ENCODE results near the gene SPATS2. TPM values are rescaled to one million over a fixed set of nuclear protein-coding genes. Genes with fewer than 3 reads are reported as not detected.
"Not testable (repeated sequence)": the region's sequence is repeated elsewhere in the genome, so short reads cannot be mapped to it uniquely, and the experiment has no call there.

Gene SPATS2
- polyA plus RNA-seq, 4 donors: 11.9 to 26.3 (median 14.4) TPM

DNA sequence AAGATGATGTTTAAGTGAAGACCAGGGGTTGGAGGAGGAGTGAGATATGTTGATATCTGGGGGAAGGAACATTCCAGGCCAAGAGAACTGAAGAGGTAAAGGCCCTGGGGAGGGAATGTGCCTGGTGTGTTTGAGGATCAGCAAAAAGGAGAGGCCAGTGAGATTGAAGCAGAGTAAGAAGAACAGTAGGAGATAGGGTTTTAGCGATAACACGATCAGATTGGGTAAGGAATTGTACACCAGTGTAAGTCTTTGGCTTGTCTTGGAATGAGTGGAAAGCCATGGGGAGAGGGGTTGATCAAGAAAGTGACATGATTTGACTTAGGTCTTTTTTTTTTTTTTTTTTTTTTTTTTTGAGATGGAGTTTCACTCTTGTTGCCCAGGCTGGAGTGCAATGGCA, 39.4 kb upstream of the SPATS2 start:
- Histone ChIP-seq H3K27ac (ENCODE audit: low read depth in 1 of 3, low read length in 2 of 3) (no peak overlapping the region), H3K9me3 (ENCODE audit: control insufficient read depth in 2 of 2, insufficient read depth in 1 of 2, low read depth in 1 of 2, low read length in 1 of 2) (no peaks in the 10 kb centered on the region), H3K36me3 (ENCODE audit: control insufficient read depth in 3 of 3, insufficient read depth in 2 of 3, low read depth in 1 of 3, low read length in 3 of 3) (peaks cover 0 to 43% (median 0%) of the 10 kb centered on the region in 3 donors), H3K27me3 (ENCODE audit: control insufficient read depth in 3 of 3, insufficient read depth in 3 of 3, low read length in 3 of 3) (peaks cover 0 to 13% (median 4%) of the 10 kb centered on the region in 3 donors), H3K4me1 (ENCODE audit: control insufficient read depth in 3 of 3, insufficient read depth in 2 of 3, low read depth in 1 of 3, low read length in 2 of 3) (peaks cover 0 to 24% (median 3%) of the 10 kb centered on the region in 3 donors), H3K4me3 (ENCODE audit: low read depth in 1 of 3, low read length in 3 of 3) (no peak overlapping the region)
- FAIRE-seq (no peak), DNase-seq (no peak)
- 95 to 100% (median 96%) methylated on average over 2 of the region's 2 CpGs for WGBS, 3 donors

- H3K4me3 ChIP-seq (ENCODE audit: low read depth in 1 of 3, low read length in 3 of 3): no peak overlapping the region
- H3K27me3 ChIP-seq (ENCODE audit: control insufficient read depth in 3 of 3, insufficient read depth in 3 of 3, low read length in 3 of 3): peaks cover 0 to 22% (median 4%) of the 10 kb centered on the region in 3 donors
- WGBS, 3 donors: 93 to 98% (median 97%) methylated on average over 12 of the region's 12 CpGs
- no peak for FAIRE-seq
- peaks cover 0 to 43% (median 0%) of the 10 kb centered on the region in 3 donors for H3K36me3 ChIP-seq (ENCODE audit: control insufficient read depth in 3 of 3, insufficient read depth in 2 of 3, low read depth in 1 of 3, low read length in 3 of 3)
- H3K9me3 ChIP-seq (ENCODE audit: control insufficient read depth in 2 of 2, insufficient read depth in 1 of 2, low read depth in 1 of 2, low read length in 1 of 2): no peaks in the 10 kb centered on the region
- no peak for DNase-seq
- peaks cover 0 to 19% (median 0%) of the 10 kb centered on the region in 3 donors for H3K4me1 ChIP-seq (ENCODE audit: control insufficient read depth in 3 of 3, insufficient read depth in 2 of 3, low read depth in 1 of 3, low read length in 2 of 3)
- H3K27ac ChIP-seq (ENCODE audit: low read depth in 1 of 3, low read length in 2 of 3): no peak overlapping the region
These were observed 38.4 kb upstream of the SPATS2 start for GRCh38 chr12:49328816-49329215.

- Histone ChIP-seq H3K27ac (ENCODE audit: low read depth in 1 of 3, low read length in 2 of 3) (no peak overlapping the region), H3K4me3 (ENCODE audit: low read depth in 1 of 3, low read length in 3 of 3) (no peak overlapping the region), H3K9me3 (ENCODE audit: control insufficient read depth in 2 of 2, insufficient read depth in 1 of 2, low read depth in 1 of 2, low read length in 1 of 2) (peaks cover 0 to 2% of the 10 kb centered on the region in 2 donors), H3K27me3 (ENCODE audit: control insufficient read depth in 3 of 3, insufficient read depth in 3 of 3, low read length in 3 of 3) (peaks cover 0 to 35% (median 14%) of the 10 kb centered on the region in 3 donors), H3K4me1 (ENCODE audit: control insufficient read depth in 3 of 3, insufficient read depth in 2 of 3, low read depth in 1 of 3, low read length in 2 of 3) (peaks cover 0 to 17% (median 0%) of the 10 kb centered on the region in 3 donors), H3K36me3 (ENCODE audit: control insufficient read depth in 3 of 3, insufficient read depth in 2 of 3, low read depth in 1 of 3, low read length in 3 of 3) (peaks cover 0 to 43% (median 0%) of the 10 kb centered on the region in 3 donors)
- DNase-seq: no peak
- FAIRE-seq: no peak
- WGBS, 3 donors: 93 to 96% (median 95%) methylated on average over 7 of the region's 7 CpGs
These were observed 37.1 kb upstream of the SPATS2 start for GRCh38 chr12:49330032-49330619.

DNA sequence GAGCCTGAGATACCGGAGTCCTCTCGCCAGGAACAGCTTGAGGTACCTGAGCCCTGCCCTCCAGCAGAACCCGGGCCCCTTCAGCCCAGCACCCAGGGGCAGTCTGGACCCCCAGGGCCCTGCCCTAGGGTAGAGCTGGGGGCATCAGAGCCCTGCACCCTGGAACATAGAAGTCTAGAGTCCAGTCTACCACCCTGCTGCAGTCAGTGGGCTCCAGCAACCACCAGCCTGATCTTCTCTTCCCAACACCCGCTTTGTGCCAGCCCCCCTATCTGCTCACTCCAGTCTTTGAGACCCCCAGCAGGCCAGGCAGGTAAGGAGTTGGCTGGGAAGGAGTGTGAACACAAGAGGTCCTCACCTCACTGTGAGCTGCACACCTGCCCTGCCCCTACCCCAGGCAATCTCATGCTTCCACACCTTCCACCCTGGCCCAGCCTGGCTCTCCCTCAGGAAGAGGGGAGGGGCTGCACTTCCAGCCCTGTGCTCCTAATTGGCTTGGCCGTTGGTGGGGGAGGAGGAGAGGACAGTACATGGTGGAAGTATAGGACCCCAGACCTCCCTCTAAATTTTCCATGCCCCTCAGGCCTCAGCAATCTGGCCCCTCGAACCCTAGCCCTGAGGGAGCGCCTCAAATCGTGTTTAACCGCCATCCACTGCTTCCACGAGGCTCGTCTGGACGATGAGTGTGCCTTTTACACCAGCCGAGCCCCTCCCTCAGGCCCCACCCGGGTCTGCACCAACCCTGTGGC, 36.5 kb upstream of the SPATS2 start:
- no peak for DNase-seq
- peaks cover 0 to 17% (median 0%) of the 10 kb centered on the region in 3 donors for H3K4me1 ChIP-seq (ENCODE audit: control insufficient read depth in 3 of 3, insufficient read depth in 2 of 3, low read depth in 1 of 3, low read length in 2 of 3)
- H3K4me3 ChIP-seq (ENCODE audit: low read depth in 1 of 3, low read length in 3 of 3): no peak overlapping the region
- WGBS, 3 donors: 78 to 82% (median 78%) methylated on average over 13 to 14 of the region's 14 CpGs
- peaks cover 0 to 5% of the 10 kb centered on the region in 2 donors for H3K9me3 ChIP-seq (ENCODE audit: control insufficient read depth in 2 of 2, insufficient read depth in 1 of 2, low read depth in 1 of 2, low read length in 1 of 2)
- no peak overlapping the region for H3K27ac ChIP-seq (ENCODE audit: low read depth in 1 of 3, low read length in 2 of 3)
- peaks cover 0 to 37% (median 0%) of the 10 kb centered on the region in 3 donors for H3K36me3 ChIP-seq (ENCODE audit: control insufficient read depth in 3 of 3, insufficient read depth in 2 of 3, low read depth in 1 of 3, low read length in 3 of 3)
- no peak for FAIRE-seq
- H3K27me3 ChIP-seq (ENCODE audit: control insufficient read depth in 3 of 3, insufficient read depth in 3 of 3, low read length in 3 of 3): peaks cover 3 to 42% (median 20%) of the 10 kb centered on the region in 3 donors

GRCh38 chr12:49331380-49332222, 35.7 kb upstream of the SPATS2 start:
- H3K4me3 ChIP-seq (ENCODE audit: low read depth in 1 of 3, low read length in 3 of 3): no peak overlapping the region
- H3K27ac ChIP-seq (ENCODE audit: low read depth in 1 of 3, low read length in 2 of 3): no peak overlapping the region
- FAIRE-seq: no peak
- DNase-seq: peak; percentile 57 to 84
- peaks cover 0 to 18% (median 0%) of the 10 kb centered on the region in 3 donors for H3K4me1 ChIP-seq (ENCODE audit: control insufficient read depth in 3 of 3, insufficient read depth in 2 of 3, low read depth in 1 of 3, low read length in 2 of 3)
- H3K36me3 ChIP-seq (ENCODE audit: control insufficient read depth in 3 of 3, insufficient read depth in 2 of 3, low read depth in 1 of 3, low read length in 3 of 3): peaks cover 0 to 31% (median 0%) of the 10 kb centered on the region in 3 donors
- 36 to 48% (median 44%) methylated on average over 11 of the region's 11 CpGs for WGBS, 3 donors
- H3K27me3 ChIP-seq (ENCODE audit: control insufficient read depth in 3 of 3, insufficient read depth in 3 of 3, low read length in 3 of 3): peaks cover 3 to 50% (median 27%) of the 10 kb centered on the region in 3 donors
- H3K9me3 ChIP-seq (ENCODE audit: control insufficient read depth in 2 of 2, insufficient read depth in 1 of 2, low read depth in 1 of 2, low read length in 1 of 2): peaks cover 0 to 6% of the 10 kb centered on the region in 2 donors

DNA sequence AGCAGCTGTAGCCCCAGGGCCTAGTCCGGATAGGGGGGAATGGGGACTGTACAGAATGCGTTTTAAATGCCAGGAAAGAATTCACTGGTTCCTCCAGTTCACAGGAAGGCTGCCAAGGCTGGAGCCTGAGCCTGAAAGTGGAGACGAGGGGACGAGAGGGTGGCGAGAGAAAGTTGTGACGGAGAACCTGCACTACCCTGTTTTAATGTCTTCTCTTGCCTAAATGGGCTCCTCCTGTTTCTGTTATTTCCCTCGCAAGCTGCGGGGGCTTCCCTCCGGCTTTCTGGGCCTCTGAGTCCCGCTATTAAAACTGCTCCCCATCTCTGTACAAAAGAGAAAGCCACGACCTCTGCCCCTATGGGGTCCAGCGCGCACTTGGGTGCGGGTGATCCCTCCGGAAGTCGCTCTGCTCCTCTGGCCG, 34.8 kb upstream of the SPATS2 start:
- H3K4me3 ChIP-seq (ENCODE audit: low read depth in 1 of 3, low read length in 3 of 3): no peak overlapping the region
- WGBS, 3 donors: 77 to 84% (median 82%) methylated on average over 17 of the region's 17 CpGs
- H3K27me3 ChIP-seq (ENCODE audit: control insufficient read depth in 3 of 3, insufficient read depth in 3 of 3, low read length in 3 of 3): peaks cover 3 to 58% (median 31%) of the 10 kb centered on the region in 3 donors
- peaks cover 0 to 6% of the 10 kb centered on the region in 2 donors for H3K9me3 ChIP-seq (ENCODE audit: control insufficient read depth in 2 of 2, insufficient read depth in 1 of 2, low read depth in 1 of 2, low read length in 1 of 2)
- DNase-seq: no peak
- H3K27ac ChIP-seq (ENCODE audit: low read depth in 1 of 3, low read length in 2 of 3): no peak overlapping the region
- peaks cover 0 to 26% (median 0%) of the 10 kb centered on the region in 3 donors for H3K4me1 ChIP-seq (ENCODE audit: control insufficient read depth in 3 of 3, insufficient read depth in 2 of 3, low read depth in 1 of 3, low read length in 2 of 3)
- peaks cover 0 to 25% (median 0%) of the 10 kb centered on the region in 3 donors for H3K36me3 ChIP-seq (ENCODE audit: control insufficient read depth in 3 of 3, insufficient read depth in 2 of 3, low read depth in 1 of 3, low read length in 3 of 3)
- no peak for FAIRE-seq

- peaks cover 3 to 63% (median 31%) of the 10 kb centered on the region in 3 donors for H3K27me3 ChIP-seq (ENCODE audit: control insufficient read depth in 3 of 3, insufficient read depth in 3 of 3, low read length in 3 of 3)
- H3K4me3 ChIP-seq (ENCODE audit: low read depth in 1 of 3, low read length in 3 of 3): no peak overlapping the region
- H3K36me3 ChIP-seq (ENCODE audit: control insufficient read depth in 3 of 3, insufficient read depth in 2 of 3, low read depth in 1 of 3, low read length in 3 of 3): peaks cover 0 to 25% (median 0%) of the 10 kb centered on the region in 3 donors
- WGBS, 3 donors: 27 to 55% (median 38%) methylated on average over 37 to 40 of the region's 40 CpGs
- FAIRE-seq (no peak), DNase-seq (peak in 1 of 2 donors; percentile 19)
- peaks cover 0 to 6% of the 10 kb centered on the region in 2 donors for H3K9me3 ChIP-seq (ENCODE audit: control insufficient read depth in 2 of 2, insufficient read depth in 1 of 2, low read depth in 1 of 2, low read length in 1 of 2)
- H3K4me1 ChIP-seq (ENCODE audit: control insufficient read depth in 3 of 3, insufficient read depth in 2 of 3, low read depth in 1 of 3, low read length in 2 of 3): peaks cover 0 to 30% (median 0%) of the 10 kb centered on the region in 3 donors
- no peak overlapping the region for H3K27ac ChIP-seq (ENCODE audit: low read depth in 1 of 3, low read length in 2 of 3)
These were observed 34.3 kb upstream of the SPATS2 start for GRCh38 chr12:49332891-49333371.

- H3K27ac ChIP-seq (ENCODE audit: low read depth in 1 of 3, low read length in 2 of 3); FAIRE-seq; DNase-seq; H3K4me3 ChIP-seq (ENCODE audit: low read depth in 1 of 3, low read length in 3 of 3); H3K9me3 ChIP-seq (ENCODE audit: control insufficient read depth in 2 of 2, insufficient read depth in 1 of 2, low read depth in 1 of 2, low read length in 1 of 2): not testable (repeated sequence)
- Histone ChIP-seq H3K27me3 (ENCODE audit: control insufficient read depth in 3 of 3, insufficient read depth in 3 of 3, low read length in 3 of 3) (peaks cover 3 to 71% (median 31%) of the 10 kb centered on the region in 3 donors), H3K4me1 (ENCODE audit: control insufficient read depth in 3 of 3, insufficient read depth in 2 of 3, low read depth in 1 of 3, low read length in 2 of 3) (peaks cover 0 to 32% (median 0%) of the 10 kb centered on the region in 3 donors), H3K36me3 (ENCODE audit: control insufficient read depth in 3 of 3, insufficient read depth in 2 of 3, low read depth in 1 of 3, low read length in 3 of 3) (peaks cover 0 to 24% (median 0%) of the 10 kb centered on the region in 3 donors)
- WGBS, 3 donors: 45 to 61% (median 46%) methylated on average over 21 of the region's 21 CpGs
These were observed 33.5 kb upstream of the SPATS2 start for GRCh38 chr12:49333778-49334177.
